Islet precursor cell (in vitro differentiated cells): ENCODE results near the gene POLDIP2.

Experiments
- DNase-seq: peaks from one replicate; pipeline ENCODE4 v3.0.0-alpha.2; 2018

Gene POLDIP2

DNA sequence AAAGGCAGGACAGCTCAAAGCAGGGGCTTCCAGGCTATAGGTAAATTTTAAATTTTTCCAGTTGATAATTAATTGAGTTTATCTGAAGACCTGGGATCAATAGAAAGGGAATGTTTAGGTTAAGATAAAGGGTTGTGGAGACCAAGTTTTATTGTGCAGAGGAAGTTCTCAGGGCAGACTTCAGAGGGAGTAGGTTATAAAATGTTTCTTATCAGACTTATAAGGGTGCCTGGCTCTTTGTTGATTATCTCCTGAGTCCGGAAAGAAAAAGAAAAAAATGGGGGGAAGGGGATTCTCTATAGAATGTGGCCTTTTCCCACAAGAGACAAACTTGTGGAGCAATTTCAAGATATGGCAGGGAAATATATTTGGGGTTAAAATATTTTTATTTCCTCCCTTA, 32.8 kb upstream of the POLDIP2 start:
- DNase-seq: no peak

DNA sequence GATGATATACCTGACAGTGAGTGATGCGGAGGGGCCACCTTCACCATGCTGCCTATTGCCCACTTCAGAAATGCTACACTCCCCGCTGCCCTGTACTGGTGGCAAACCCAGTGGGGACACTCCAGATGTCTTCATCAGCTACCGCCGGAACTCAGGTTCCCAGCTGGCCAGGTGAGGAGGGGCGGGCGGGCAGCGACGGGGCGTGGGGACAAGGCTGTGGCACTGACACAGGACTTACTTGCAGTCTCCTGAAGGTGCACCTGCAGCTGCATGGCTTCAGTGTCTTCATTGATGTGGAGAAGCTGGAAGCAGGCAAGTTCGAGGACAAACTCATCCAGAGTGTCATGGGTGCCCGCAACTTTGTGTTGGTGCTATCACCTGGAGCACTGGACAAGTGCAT, 30.8 kb upstream of the POLDIP2 start:
- no peak for DNase-seq

DNA sequence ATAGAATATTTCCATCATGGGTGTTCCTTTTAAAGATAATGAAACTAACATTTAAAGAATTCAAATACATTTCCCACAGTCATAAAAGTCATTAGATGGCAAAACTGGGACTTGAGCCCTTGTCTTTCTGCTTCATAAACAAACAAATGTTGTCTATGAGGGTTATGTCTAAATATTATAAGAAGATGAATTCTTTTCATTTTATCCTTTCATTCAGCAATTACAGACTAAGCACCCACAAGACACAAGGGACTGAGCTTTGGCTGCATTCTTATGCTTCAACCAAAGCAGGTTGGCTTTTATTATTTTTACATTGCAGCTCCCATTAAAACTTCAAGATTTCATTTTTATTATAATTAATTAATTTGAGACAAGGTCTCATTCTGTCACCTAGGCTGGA, 29.1 kb upstream of the POLDIP2 start:
- no peak for DNase-seq

DNA sequence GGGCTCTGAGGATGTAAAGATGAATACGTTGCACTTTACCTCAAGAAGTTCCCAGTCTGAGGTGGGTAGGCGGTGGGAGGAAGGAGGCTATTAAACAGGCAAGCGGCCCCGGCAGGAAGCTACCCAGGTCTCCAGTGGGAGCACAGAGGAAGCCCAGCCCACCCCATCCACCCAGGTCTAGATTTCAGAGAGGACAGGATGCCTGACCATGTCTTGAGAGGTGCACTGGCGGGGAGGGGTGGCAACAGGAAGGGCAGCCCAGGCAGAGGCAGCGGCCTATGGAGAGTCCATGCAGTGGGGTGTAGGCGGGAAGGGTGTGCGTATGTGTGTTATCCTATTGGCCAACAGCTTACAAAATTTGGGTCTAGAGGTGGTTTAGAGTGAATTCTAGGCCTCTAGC, 28.1 kb upstream of the POLDIP2 start:
- no peak for DNase-seq

DNA sequence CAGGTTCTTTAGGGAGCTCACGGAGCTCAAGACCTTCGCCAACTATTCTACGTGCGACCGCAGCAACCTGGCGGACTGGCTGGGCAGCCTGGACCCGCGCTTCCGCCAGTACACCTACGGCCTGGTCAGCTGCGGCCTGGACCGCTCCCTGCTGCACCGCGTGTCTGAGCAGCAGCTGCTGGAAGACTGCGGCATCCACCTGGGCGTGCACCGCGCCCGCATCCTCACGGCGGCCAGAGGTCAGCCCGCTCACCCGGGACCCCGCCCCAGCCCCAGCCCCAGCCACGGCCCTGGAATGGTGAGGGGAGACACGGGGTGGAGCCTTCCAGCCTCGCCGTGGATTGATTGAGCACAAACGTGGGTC, 27.7 kb upstream of the POLDIP2 start:
- peak; percentile 75 for DNase-seq

DNA sequence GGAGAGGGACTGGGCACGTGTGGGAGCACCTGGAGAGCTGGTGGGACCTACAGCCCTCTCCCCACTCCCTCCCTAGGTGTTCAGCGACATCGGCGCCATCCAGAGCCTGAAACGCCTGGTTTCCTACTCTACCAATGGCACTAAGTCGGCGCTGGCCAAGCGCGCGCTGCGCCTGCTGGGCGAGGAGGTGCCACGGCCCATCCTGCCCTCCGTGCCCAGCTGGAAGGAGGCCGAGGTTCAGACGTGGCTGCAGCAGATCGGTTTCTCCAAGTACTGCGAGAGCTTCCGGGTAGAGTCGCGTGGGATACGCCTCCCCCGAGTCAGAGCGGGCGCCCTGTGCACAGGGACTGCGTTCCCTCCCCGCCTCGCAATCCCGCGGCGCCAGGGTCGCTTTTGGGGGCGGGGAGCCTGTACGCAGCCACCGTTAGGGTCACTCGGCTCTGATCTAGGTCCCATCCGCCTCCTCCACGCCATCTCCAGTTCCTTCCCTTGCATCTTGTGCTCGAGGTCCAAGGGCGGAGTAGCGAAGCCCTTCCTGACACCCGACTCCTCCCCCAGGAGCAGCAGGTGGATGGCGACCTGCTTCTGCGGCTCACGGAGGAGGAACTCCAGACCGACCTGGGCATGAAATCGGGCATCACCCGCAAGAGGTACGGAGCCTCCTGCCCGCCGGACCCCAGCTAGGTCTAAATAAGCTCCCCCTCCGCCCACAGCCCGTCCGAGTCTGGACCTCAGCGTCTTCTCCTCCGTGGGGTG, 27.1 kb upstream of the POLDIP2 start:
- peak; percentile 78 for DNase-seq

DNA sequence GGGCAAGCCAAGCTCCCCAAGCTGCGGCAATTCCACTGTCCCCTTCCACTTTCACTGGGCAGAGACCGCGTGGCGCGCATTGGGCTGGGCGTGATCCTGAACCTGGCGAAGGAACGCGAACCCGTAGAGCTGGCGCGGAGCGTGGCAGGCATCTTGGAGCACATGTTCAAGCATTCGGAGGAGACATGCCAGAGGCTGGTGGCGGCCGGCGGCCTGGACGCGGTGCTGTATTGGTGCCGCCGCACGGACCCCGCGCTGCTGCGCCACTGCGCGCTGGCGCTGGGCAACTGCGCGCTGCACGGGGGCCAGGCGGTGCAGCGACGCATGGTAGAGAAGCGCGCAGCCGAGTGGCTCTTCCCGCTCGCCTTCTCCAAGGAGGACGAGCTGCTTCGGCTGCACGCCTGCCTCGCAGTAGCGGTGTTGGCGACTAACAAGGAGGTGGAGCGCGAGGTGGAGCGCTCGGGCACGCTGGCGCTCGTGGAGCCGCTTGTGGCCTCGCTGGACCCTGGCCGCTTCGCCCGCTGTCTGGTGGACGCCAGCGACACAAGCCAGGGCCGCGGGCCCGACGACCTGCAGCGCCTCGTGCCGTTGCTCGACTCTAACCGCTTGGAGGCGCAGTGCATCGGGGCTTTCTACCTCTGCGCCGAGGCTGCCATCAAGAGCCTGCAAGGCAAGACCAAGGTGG, 24.0 kb upstream of the POLDIP2 start:
- peak; percentile 91 for DNase-seq

DNA sequence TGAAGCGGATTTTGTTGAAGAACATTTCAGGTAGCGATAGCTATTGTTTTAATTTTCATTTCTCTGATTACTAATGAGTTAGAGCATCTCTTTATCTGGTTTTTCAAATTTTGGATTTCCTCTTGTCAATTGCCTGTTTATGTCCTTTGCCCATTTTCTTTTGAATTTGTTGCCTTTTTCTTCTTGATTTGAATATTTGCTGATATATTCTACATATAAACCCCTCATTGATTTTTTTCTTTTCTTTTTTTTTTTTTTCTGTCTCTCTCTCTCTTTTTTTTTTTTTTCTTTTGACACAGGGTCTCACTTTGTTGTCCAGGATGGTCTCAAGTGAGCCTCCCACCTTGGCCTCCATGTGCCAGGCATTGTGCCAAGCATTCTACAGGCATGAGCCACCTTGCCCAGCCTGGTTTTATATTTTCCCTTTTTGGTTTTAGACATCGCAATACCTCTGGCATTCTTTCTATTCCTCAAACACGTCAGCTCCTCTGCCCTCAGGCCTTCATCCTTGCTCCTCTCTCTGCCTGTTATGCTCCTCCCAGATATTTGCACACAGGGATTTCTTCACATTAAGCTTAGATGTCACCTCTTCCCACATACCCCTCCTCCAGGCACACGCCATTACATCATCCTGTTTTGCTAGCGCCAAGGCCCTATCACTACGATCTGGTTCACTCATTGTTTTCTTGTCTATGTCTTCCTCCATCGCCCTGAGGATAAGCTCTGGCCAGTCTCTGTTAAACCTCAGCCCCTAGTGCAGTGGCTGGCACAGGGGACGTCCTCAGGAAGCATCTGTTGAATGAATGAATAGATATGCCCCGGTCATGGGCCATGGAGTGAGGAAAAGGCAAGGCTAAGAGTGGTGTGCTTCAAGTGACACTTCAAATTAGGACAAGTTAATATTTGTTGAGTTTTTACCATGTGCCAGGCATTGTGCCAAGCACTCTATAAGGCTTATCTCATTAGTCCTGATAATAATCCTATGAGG, 22.8 kb upstream of the POLDIP2 start:
- peak; percentile 88 for DNase-seq

DNA sequence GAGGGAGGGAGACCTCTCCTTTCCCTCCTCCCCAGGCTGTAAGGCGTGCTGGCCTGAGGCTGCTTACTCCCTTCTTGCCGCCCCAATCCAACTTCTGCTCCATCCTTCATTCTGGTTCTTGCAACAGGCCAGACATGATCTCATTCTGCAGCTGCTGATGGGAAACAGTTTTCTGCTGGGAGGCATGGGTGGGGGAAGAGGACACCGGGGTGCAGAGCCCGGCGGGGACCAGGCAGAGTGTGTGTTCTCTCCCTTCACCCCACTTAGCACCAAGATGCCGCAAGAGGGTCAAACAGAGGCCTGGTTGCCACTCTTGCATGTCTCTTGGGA, 15.6 kb upstream of the POLDIP2 start:
- DNase-seq: peak; percentile 50

DNA sequence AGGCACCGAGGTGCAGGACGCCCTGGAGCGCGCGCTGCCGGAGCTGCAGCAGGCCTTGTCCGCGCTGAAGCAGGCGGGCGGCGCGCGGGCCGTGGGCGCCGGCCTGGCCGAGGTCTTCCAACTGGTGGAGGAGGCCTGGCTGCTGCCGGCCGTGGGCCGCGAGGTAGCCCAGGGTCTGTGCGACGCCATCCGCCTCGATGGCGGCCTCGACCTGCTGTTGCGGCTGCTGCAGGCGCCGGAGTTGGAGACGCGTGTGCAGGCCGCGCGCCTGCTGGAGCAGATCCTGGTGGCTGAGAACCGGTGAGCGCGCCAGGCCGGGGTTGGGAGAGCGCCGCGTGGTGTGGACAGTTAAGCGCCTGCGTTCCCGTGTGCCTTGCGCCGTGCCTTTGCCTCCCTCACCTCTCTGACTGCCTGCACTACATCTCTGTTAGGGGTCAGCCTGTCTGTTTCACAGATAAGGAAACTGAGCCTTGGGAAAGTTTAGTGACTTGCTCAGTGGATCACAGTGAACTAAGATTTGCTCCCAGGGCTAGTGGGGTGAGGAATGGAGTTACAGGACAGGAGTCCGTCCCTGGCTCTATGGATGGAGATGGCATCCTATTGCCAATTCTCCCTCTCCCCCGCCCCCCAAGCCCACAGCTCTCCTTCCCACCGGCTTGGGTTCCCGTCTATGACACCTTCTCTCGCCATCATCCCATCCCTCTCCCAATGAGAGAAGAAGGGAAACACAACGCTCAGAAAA, 15.0 kb upstream of the POLDIP2 start:
- DNase-seq: peak; percentile 74

DNA sequence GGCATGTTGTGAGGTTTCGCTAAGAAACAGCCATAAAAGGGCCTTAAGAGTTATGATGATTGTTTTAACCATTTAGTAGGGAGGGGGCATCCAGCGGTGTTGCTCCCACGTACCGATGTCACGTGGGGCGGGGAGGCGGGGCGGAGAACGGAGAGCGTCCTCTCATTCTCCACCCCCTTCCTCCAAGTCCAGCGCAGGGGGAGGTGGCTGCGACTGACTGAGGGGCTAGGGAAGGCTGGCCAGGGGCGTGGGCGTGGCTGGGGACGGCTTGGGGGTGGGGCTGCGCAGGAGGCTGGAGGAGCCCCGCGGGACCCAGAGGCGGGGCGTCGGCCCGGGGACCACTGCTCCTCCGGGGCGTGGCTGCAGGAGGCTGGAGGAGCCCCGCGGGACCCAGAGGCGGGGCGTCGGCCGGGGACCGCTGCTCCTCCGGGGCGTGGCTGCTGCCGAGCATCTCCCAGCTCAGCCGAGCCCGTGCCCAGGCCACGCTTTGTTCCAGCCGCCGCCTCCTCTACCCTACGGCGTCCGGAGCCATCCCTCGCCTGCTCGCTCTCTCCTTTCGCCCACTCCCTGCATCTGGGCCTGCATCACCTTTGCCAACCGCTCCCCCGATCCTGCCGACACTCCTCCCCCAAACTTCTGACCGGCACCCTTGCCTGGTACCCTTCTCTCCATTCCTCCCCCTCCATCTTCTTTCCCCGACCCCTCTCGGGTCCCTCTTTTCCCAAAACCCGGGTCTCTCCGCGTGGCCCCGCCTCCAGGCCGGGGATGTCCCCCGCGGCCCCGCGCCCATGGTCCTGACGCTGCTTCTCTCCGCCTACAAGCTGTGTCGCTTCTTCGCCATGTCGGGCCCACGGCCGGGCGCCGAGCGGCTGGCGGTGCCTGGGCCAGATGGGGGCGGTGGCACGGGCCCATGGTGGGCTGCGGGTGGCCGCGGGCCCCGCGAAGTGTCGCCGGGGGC, 14.2 kb upstream of the POLDIP2 start, which contains the start of gene SARM1:
Gene SARM1, plus strand, starts transcription at position 450 of the 958 bp plus-strand sequence. Its CDS starts 339 bp downstream, at position 789.
- DNase-seq: peak; percentile 99

DNA sequence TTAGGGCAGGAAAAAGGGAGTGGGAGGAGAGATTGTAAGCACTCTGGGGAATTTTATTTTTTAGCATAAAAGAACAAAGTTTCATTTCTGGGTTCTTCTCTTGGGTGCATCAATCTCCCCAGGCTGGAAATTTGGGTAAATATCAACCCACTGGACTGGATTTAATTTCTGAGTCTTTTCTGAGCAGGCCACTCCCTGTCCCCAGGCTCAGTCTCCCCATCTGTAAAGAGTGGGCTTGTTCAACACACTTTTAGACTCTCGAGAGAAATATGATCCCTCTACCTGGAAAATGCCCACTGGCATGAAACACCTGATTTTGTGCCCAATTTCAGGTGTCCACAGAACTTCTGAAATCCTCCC, 13.4 kb upstream of the POLDIP2 start:
- no peak for DNase-seq

DNA sequence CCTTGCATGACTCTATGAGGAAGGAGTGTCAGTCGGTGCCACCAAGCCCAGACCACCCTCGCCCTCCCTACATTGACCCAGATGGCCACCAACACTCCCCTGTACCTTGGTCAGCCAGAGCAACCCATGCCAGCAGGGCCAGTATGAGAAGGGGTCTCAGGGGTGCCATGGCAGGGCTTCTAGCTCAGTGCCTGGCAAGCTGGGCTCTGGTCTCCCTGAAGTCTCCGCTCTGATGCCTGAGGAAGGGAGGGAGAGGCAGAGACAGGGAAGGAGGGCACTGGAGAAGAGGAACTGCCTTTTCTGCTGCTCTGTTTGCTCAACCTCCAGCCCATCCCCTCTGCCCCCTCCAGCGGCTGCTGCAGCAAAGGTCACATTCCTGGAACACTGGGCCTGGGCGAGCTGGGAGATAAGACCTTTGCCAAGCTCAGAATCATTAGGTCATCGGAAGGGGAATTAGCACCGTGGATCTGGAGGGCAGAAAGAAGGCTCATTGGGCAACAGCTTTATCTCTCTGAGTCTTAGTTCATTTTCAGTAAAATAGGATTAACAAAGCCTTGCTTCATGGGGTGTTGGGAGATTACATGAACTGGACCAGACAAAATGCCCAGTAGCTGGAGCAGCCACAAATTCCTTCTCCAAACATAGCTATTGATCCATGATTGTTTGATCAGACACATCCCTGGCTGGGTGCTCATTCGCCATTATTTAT, 12.9 kb upstream of the POLDIP2 start, which contains the start of gene VTN:
Gene VTN, minus strand, starts transcription at position 273 of the 709 bp plus-strand sequence. Its CDS starts 104 bp downstream, at position 169.
- peak; percentile 98 for DNase-seq

DNA sequence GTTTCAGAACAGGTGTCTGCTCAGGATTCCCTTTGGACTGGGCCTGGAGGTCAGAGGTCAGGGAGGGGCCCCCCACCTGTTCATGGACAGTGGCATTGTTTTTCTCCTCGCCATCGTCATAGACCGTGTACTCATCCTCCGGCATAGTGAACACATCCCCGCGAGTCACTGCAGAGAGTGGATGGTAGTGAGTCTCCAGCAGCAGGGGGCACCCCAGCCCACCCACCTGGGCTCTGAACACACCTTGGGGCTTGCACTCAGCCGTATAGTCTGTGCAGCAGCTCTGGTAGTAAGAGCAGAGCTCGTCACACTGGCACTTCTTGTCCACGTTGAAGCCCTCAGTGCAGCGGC, 12.3 kb upstream of the POLDIP2 start:
- DNase-seq: no peak

DNA sequence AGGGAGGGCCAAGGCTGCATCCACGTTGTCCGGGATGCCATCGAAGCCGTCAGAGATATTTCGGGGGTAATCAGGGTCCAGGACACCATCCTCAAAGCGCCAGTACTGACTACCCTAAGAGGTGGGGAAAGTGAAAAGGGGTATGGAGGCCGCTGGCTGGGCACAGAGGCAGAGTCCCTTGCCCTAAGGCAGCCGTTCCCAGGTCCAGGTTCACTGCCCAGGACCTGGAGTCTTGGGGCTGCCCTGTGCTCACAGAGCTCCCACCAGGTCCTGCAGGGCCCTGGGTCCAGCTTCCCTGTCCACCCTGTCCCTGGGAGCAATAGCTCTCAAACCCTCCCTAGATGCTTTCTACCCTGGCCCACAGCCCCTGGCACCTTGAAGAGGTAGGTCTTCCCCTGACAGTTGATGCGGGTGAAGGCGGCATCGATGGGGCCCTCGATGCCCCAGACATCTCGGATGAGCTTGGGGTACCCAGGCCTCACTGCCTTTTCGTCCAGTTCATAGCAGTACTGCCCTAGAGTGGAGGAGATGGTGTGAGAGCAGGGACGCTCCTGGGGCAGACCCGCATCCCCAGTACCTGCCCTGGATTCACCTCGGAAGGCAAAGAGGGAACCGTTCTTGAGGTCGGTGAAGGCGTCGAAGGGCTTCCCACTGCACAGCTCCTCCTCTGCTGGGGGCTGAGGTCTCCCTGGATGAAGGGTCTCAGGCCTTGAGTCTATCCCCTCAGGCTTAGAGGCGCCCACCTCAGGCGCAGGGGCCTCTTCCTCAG, 11.8 kb upstream of the POLDIP2 start:
- DNase-seq: peak; percentile 52

DNA sequence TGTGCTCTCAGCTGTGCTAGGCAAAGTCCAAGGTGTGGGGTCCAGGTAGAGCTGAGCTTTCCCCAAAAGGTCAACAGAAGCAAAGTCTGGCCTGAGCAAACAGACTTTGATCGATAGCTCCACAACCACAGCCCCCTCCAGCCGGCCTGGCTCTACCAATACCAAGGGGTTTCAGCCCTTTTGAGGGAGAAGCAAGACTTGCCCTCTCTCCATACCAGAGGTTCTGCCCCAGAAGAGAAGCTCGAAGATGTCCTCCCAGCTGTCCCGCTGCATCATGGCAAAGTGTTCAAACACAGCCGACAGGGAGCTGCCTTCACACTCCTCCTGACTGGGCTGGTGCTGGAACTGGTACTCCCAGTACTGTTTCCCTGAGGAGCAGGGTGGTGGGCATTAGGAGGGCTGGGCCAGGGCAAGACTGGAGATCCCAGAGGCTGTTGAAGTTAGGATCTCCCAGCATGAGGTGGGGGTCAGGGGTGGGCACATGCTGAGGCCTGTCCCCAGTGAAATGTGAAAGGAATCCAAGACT, 11.0 kb upstream of the POLDIP2 start:
- peak; percentile 54 for DNase-seq

DNA sequence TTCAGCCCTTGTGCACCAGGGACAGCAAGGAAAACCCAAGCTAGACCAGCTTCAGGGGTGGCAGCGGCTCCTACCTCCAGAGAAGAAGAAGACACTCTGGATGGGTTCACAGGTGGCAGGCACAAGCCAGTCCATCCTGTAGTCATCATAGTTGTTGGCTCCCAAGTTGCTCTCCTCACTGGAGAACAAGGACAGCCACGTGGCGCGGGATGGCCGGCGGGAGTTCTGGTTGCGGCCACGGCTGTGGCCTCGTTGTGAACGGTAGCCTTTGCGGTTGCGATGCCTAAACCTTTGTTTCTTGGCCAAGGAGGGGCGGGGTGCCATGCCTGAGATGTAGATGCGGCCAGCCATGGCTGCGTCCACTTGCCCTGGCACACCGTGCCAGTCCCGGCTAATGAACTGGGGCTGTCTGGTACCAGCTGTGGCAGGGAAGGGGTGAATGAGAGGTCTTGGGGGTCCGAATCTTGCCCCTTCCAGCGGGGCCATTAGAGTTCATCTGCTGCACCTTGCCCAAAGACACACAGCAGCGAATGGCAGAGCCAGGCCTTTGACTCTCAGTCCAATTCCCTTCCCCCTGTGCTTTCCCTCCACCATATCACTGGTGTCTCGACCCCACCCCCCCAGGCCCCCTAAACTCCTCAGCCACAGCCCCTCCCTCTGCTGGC, 10.4 kb upstream of the POLDIP2 start:
- peak; percentile 50 for DNase-seq

DNA sequence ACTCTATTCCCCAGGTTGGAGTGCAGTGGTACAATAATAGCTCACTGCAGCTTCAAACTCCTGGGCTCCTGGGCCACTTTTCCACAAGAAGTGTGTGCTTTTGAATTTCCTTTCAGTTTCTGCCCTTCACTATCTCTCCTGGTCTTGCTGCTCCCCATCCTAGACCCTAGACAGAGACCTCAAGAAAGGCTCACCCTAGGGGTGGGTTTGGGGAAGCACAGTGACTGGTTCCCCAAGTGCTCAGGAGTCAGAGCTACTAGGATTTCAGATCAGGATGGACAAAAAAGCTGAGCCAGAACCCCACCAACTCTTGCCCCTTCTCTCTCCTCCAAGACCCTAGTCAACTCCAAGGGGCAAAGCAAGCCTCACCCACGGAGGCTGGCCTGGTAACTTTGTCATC, 9.3 kb upstream of the POLDIP2 start:
- peak; percentile 51 for DNase-seq

DNA sequence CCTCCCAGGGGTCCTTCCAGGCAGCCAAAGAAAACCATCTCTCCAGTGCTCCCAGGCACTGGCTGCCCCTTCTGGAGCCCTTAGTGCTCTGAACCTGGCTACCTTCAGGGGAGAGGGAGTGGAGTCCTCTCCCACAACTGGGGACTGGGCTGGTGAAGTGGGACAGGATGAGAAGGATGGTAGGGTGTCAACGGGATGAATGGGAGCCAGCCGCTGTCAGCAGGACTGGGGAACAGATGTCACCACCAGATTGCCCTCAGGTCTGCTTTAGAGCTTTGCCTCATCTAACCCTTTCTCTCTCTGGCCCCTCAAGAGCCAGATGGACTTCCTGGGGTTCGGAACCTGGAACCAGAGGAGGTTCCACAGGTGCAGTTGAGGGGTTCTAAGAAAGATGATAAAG, 8.2 kb upstream of the POLDIP2 start:
- DNase-seq: no peak
